HEK293 (cell line): ENCODE measurements around the gene BTBD19.

Source experiments
- FEZF1 ChIP-seq: fragments of 450-650 bp; formaldehyde crosslinking; IDR thresholded peaks from 2 replicates; pipeline ENCODE4 v1.5.1; 2016; ENCODE audit warnings: missing biosample characterization, missing genetic modification characterization
- SP2 ChIP-seq: fragments of 450-650 bp; formaldehyde crosslinking; IDR thresholded peaks from 2 replicates; pipeline ENCODE4 v1.5.1; 2016; ENCODE audit warnings: missing biosample characterization, missing genetic modification characterization
- ZNF548 ChIP-seq: fragments of 450-650 bp; formaldehyde crosslinking; IDR thresholded peaks from 2 replicates; pipeline ENCODE4 v1.5.1; 2016; ENCODE audit warnings: missing biosample characterization, missing genetic modification characterization
- TF ChIP-seq, protein P1 (sequence below): fragments of 450-650 bp; formaldehyde crosslinking; IDR thresholded peaks from 2 replicates; pipeline ENCODE4 v1.5.1; 2016; ENCODE audit warnings: missing biosample characterization, missing genetic modification characterization, low read depth

DNA sequence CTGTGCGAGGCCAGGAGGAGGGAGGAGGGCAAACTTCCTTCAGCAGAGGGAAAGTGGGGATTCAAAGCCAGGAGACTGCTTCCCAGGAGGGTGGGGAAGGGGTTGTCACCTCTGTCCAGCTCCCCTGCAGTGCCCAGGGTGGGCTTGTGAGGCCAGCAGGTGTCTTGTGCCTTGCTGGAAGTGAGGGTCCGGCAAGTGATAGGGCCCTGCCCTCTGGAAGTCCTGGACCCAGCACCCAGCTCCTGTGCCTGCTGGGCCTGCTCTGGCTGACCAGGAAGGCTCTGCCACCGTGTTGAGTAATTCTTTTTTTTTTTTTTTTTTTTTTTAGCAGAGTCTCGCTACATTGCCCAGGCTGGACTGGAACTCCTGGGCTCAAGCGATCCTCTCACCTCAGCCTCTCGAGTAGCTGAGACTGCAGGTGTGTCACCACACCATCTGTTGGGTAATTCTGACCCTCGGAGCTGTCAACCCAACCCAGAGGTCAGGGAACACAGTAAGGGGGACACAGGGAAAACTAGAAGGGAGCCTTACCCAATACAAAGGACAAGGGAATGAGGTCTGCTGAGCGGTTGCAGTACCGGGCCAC, 21.4 kb upstream of the BTBD19 start:
- TF ChIP-seq SP2 (tag by site-specific recombination), result no peak
- TF ChIP-seq, protein P1, sequence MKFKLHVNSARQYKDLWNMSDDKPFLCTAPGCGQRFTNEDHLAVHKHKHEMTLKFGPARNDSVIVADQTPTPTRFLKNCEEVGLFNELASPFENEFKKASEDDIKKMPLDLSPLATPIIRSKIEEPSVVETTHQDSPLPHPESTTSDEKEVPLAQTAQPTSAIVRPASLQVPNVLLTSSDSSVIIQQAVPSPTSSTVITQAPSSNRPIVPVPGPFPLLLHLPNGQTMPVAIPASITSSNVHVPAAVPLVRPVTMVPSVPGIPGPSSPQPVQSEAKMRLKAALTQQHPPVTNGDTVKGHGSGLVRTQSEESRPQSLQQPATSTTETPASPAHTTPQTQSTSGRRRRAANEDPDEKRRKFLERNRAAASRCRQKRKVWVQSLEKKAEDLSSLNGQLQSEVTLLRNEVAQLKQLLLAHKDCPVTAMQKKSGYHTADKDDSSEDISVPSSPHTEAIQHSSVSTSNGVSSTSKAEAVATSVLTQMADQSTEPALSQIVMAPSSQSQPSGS, result no peak
- TF ChIP-seq FEZF1 (tag by site-specific recombination), result no peak
- no peak for TF ChIP-seq ZNF548
